HepG2 (cell line): ENCODE results near the gene PPARA. TPM values are rescaled to one million over a fixed set of nuclear protein-coding genes. Genes with fewer than 3 reads are reported as not detected.

Experiments
- CHD2 ChIP-seq: IDR thresholded peaks from 2 replicates; pipeline ENCODE4 v1.6.1; 2011; ENCODE audit warnings: low read depth, low read length, improper control_type of control experiment
- GPN1 ChIP-seq: sonication (generic); formaldehyde crosslinking; IDR thresholded peaks from 2 replicates; pipeline ENCODE4 v1.5.1; 2020; ENCODE audit warnings: missing genetic modification reagents, borderline replicate concordance
- IKZF1 ChIP-seq: fragments of 450-650 bp; IDR thresholded peaks from 2 replicates; pipeline ENCODE4 v1.7.1; 2016
- ISL2 ChIP-seq: sonication (generic); formaldehyde crosslinking; IDR thresholded peaks from 2 replicates; pipeline ENCODE4 v1.5.0; 2020; ENCODE audit warnings: missing genetic modification reagents
- NFRKB ChIP-seq: fragments of 450-650 bp; IDR thresholded peaks from 2 replicates; pipeline ENCODE4 v1.6.1; 2017
- PHF5A ChIP-seq: IDR thresholded peaks from one replicate; pipeline ENCODE4 v1.6.1; 2018; ENCODE audit warnings: low read depth, missing genetic modification reagents; ENCODE audit not compliant: unreplicated experiment
- SRY ChIP-seq: sonication (generic); formaldehyde crosslinking; IDR thresholded peaks from 2 replicates; pipeline ENCODE4 v1.8.0; 2022; ENCODE audit warnings: mild to moderate bottlenecking, missing genetic modification reagents
- TEAD3 ChIP-seq: optimal IDR thresholded peaks from 2 replicates; pipeline ENCODE3; 2016; ENCODE audit warnings: borderline replicate concordance
- ZNF672 ChIP-seq: sonication (generic); formaldehyde crosslinking; IDR thresholded peaks from 2 replicates; pipeline ENCODE4 v1.8.1; 2022; ENCODE audit warnings: missing genetic modification reagents
- ZNF850 ChIP-seq: sonication (generic); formaldehyde crosslinking; conservative IDR thresholded peaks from 2 replicates; pipeline ENCODE4 v1.9.0; 2021; ENCODE audit warnings: mild to moderate bottlenecking, missing genetic modification reagents
- polyA plus RNA-seq, 8 experiments: library from polyadenylated mRNA; depleted of rRNA in 3 of 8; stranded (reverse) in 7 of 8; unstranded in 1 of 8; fragments of >200 nt; fragmentation: Illumina TruSeq in 4 of 8; extraction: Trizol in 4 of 8; gene quantifications; 2 replicates each; pipeline versions ENCODE4 v1.2.1 to v1.2.3, GENCODE V29; 2011 to 2016; ENCODE audit warnings: low read depth in 4 of 8, missing spikeins in 1 of 8, mixed read lengths in 1 of 8; ENCODE audit not compliant: insufficient read depth in 1 of 8
- total RNA-seq, 5 experiments: library from RNA; depleted of rRNA; stranded (reverse); fragments of >200 nt; fragmentation: Illumina TruSeq; extraction: Trizol; gene quantifications; 2 replicates each; pipeline ENCODE4 v1.2.3, GENCODE V29; 2016; ENCODE audit warnings: low read depth in 1 of 5
- TF ChIP-seq, protein P1 (sequence below): sonication (generic); formaldehyde crosslinking; IDR thresholded peaks from 2 replicates; pipeline ENCODE4 v1.9.0; 2021; ENCODE audit warnings: missing genetic modification reagents, mild to moderate bottlenecking, borderline replicate concordance
- TF ChIP-seq, protein P2 (sequence below): sonication (generic); formaldehyde crosslinking; IDR thresholded peaks from 2 replicates; pipeline ENCODE4 v1.4.0; 2020; ENCODE audit warnings: mild to moderate bottlenecking, missing genetic modification reagents
- TF ChIP-seq, protein P3 (sequence below): sonication (generic); formaldehyde crosslinking; IDR thresholded peaks from 2 replicates; pipeline ENCODE4 v1.5.0; 2020; ENCODE audit warnings: missing genetic modification reagents
- TF ChIP-seq, protein P4 (sequence below): IDR thresholded peaks from 2 replicates; pipeline ENCODE4 v1.6.1; 2016; ENCODE audit warnings: missing compliant biosample characterization, missing genetic modification reagents, borderline replicate concordance

The PPARA gene
- total and polyA plus RNA-seq, 2 of the 13 experiments (the other 11 are each of a cell fraction or from before 2014, with no cell fraction given), result 18.2 to 24.7 TPM

DNA sequence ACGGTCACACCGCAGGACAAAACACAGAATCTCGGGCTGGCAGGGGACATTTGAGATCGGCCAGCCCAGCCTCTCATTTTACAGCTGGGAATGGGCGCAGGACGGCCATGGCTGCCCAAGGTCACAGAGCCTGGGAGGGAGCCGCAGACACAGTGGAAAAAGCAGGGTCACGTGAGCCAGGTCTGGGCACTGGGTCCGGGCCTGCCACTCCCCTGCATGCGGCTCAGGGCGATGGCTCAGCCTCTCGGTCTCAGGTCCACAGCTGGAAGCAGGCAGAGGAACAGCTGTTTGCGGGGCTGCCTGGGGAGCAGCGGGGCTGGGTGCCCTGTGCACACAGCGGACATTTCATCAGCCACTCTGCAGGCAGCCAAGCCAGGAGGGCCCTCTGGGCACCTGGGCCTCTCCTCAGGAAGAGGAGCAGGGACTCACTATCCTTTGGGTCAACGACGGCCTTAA is 10.4 kb upstream of the PPARA start (continued):
- no peak for TF ChIP-seq IKZF1
- TF ChIP-seq CHD2, result no peak
- TF ChIP-seq, protein P1, sequence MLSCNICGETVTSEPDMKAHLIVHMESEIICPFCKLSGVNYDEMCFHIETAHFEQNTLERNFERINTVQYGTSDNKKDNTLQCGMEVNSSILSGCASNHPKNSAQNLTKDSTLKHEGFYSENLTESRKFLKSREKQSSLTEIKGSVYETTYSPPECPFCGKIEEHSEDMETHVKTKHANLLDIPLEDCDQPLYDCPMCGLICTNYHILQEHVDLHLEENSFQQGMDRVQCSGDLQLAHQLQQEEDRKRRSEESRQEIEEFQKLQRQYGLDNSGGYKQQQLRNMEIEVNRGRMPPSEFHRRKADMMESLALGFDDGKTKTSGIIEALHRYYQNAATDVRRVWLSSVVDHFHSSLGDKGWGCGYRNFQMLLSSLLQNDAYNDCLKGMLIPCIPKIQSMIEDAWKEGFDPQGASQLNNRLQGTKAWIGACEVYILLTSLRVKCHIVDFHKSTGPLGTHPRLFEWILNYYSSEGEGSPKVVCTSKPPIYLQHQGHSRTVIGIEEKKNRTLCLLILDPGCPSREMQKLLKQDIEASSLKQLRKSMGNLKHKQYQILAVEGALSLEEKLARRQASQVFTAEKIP (CRISPR knock-in tag), result no peak
- no peak for TF ChIP-seq NFRKB
- TF ChIP-seq SRY, result no peak
- TF ChIP-seq, protein P2, sequence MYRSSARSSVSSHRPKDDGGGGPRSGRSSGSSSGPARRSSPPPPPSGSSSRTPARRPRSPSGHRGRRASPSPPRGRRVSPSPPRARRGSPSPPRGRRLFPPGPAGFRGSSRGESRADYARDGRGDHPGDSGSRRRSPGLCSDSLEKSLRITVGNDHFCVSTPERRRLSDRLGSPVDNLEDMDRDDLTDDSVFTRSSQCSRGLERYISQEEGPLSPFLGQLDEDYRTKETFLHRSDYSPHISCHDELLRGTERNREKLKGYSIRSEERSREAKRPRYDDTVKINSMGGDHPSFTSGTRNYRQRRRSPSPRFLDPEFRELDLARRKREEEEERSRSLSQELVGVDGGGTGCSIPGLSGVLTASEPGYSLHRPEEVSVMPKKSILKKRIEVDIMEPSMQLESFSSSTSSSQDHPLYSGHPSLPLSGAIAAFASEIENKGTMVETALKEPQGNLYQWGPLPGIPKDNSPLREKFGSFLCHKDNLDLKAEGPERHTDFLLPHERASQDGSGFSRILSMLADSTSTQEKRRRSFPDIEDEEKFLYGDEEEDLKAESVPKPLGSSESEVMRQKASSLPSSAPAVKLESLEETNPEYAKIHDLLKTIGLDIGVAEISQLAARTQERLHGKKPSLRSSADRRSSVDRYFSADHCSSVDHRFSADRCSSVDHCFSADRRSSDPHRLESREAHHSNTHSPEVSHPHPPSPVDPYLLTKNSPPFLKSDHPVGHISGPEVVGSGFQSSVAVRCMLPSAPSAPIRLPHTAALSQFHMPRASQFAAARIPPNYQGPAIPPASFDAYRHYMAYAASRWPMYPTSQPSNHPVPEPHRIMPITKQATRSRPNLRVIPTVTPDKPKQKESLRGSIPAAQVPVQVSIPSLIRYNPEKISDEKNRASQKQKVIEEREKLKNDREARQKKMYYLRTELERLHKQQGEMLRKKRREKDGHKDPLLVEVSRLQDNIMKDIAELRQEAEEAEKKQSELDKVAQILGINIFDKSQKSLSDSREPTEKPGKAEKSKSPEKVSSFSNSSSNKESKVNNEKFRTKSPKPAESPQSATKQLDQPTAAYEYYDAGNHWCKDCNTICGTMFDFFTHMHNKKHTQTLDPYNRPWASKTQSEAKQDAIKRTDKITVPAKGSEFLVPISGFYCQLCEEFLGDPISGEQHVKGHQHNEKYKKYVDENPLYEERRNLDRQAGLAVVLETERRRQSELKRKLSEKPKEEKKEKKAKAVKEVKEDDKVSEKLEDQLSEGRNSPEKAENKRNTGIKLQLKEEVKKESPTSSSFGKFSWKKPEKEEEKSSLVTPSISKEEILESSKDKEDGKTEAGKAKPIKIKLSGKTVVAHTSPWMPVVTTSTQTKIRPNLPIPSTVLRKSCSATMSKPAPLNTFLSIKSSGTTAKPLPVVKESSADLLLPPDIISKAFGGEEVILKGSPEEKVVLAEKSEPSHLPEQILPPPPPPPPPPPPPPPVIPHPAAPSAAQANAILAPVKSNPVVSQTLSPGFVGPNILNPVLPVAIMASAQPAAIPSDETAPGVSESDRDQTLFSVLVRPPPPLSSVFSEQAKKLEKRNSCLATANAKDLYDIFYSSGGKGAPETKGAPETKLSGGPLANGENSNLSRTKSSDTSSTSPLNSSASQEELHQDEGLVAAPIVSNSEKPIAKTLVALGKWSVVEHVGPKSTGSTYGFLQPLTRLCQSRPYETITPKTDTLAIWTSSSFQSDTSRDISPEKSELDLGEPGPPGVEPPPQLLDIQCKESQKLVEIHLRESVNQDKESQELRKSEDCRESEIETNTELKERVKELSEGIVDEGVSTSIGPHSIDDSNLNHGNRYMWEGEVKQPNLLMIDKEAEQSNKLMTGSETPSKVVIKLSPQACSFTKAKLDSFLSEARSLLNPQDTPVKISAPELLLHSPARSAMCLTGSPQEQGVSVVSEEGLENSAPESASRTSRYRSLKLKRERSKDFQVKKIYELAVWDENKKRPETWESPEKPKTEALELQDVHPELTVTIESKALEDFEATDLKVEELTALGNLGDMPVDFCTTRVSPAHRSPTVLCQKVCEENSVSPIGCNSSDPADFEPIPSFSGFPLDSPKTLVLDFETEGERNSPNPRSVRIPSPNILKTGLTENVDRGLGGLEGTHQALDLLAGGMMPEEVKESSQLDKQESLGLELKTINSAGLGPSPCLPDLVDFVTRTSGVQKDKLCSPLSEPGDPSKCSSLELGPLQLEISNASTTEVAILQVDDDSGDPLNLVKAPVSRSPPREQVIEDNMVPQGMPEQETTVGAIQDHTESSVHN (CRISPR knock-in tag), result no peak
- TF ChIP-seq, protein P3, sequence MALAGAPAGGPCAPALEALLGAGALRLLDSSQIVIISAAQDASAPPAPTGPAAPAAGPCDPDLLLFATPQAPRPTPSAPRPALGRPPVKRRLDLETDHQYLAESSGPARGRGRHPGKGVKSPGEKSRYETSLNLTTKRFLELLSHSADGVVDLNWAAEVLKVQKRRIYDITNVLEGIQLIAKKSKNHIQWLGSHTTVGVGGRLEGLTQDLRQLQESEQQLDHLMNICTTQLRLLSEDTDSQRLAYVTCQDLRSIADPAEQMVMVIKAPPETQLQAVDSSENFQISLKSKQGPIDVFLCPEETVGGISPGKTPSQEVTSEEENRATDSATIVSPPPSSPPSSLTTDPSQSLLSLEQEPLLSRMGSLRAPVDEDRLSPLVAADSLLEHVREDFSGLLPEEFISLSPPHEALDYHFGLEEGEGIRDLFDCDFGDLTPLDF (CRISPR knock-in tag), result no peak
- peak; percentile 51 for TF ChIP-seq TEAD3
- TF ChIP-seq PHF5A (CRISPR knock-in tag), result no peak
- TF ChIP-seq ZNF850 (CRISPR knock-in tag), result no peak
- TF ChIP-seq, protein P4, sequence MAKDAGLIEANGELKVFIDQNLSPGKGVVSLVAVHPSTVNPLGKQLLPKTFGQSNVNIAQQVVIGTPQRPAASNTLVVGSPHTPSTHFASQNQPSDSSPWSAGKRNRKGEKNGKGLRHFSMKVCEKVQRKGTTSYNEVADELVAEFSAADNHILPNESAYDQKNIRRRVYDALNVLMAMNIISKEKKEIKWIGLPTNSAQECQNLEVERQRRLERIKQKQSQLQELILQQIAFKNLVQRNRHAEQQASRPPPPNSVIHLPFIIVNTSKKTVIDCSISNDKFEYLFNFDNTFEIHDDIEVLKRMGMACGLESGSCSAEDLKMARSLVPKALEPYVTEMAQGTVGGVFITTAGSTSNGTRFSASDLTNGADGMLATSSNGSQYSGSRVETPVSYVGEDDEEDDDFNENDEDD (CRISPR knock-in tag), result peak; percentile 77; the same call in 1 of the 2 replicates
- TF ChIP-seq ZNF672, result no peak
- no peak for TF ChIP-seq GPN1 (CRISPR knock-in tag)
- TF ChIP-seq ISL2 (CRISPR knock-in tag), result 0 out of 2 replicates have a peak, but pooled peaks have one; percentile 20
